BLaER1 (cell line): ENCODE data around the gene TMEM45B.

Source experiments
- H3K27ac ChIP-seq: shearing (Covaris generic); formaldehyde crosslinking; 2 replicates; pipeline ENCODE4 v1.8.1; 2022
- H3K27me3 ChIP-seq: shearing (Covaris generic); formaldehyde crosslinking; 2 replicates; pipeline ENCODE4 v1.8.1; 2022
- H3K36me3 ChIP-seq: shearing (Covaris generic); formaldehyde crosslinking; 2 replicates; pipeline ENCODE4 v1.8.1; 2022
- H3K4me1 ChIP-seq: shearing (Covaris generic); formaldehyde crosslinking; 2 replicates; pipeline ENCODE4 v1.8.1; 2022
- H3K4me2 ChIP-seq: shearing (Covaris generic); formaldehyde crosslinking; 2 replicates; pipeline ENCODE4 v1.8.1; 2022
- H3K4me3 ChIP-seq: shearing (Covaris generic); formaldehyde crosslinking; 2 replicates; pipeline ENCODE4 v1.8.1; 2022
- H3K9ac ChIP-seq: shearing (Covaris generic); formaldehyde crosslinking; 2 replicates; pipeline ENCODE4 v1.8.1; 2022
- H3K9me3 ChIP-seq: shearing (Covaris generic); formaldehyde crosslinking; 2 replicates; pipeline ENCODE4 v1.8.1; 2022
- H4K20me1 ChIP-seq: shearing (Covaris generic); formaldehyde crosslinking; 2 replicates; pipeline ENCODE4 v1.8.1; 2022
- Cebpa-rat ChIP-seq: shearing (Covaris generic); IDR thresholded peaks from 2 replicates; pipeline ENCODE4 v1.8.1; 2022

The TMEM45B gene

GRCh38 chr11:129895126-129896041 lies 79.7 kb downstream of the TMEM45B start, which contains the start of gene NFRKB:
TSS of gene NFRKB (minus strand) at chr11:129895578. CDS start at chr11:129892849, 2,729 bp downstream.
- Histone ChIP-seq H4K20me1 (peaks cover 43% of the 10 kb centered on the region), H3K4me3 (peak within 1 kb of the TSS; percentile 82), H3K4me1 (peaks cover 21% of the 10 kb centered on the region), H3K9ac (peak within 1 kb of the TSS; percentile 83), H3K4me2 (peak within 1 kb of the TSS; percentile 79), H3K27ac (peak within 1 kb of the TSS; percentile 78), H3K36me3 (peaks cover 36% of the 10 kb centered on the region), H3K9me3 (no peaks in the 10 kb centered on the region), H3K27me3 (no peaks in the 10 kb centered on the region)
- no peak for TF ChIP-seq Cebpa-rat

GRCh38 chr11:129896062-129896461 lies 80.4 kb downstream of the TMEM45B start:
- Histone ChIP-seq H3K36me3 (peaks cover 29% of the 10 kb centered on the region), H4K20me1 (peaks cover 36% of the 10 kb centered on the region), H3K27me3 (no peaks in the 10 kb centered on the region), H3K9me3 (no peaks in the 10 kb centered on the region), H3K4me3 (peak overlapping the region; percentile 82), H3K4me2 (peak overlapping the region; percentile 64), H3K9ac (peak overlapping the region; percentile 83; the same call in 1 of the 2 replicates), H3K4me1 (peaks cover 21% of the 10 kb centered on the region), H3K27ac (no peak overlapping the region)
- no peak for TF ChIP-seq Cebpa-rat

- H3K9me3 ChIP-seq, result no peaks in the 10 kb centered on the region
- H3K4me2 ChIP-seq, result no peak overlapping the region
- no peaks in the 10 kb centered on the region for H3K27me3 ChIP-seq
- no peaks in the 10 kb centered on the region for H4K20me1 ChIP-seq
- H3K9ac ChIP-seq, result no peak overlapping the region
- H3K4me3 ChIP-seq, result no peak overlapping the region
- H3K27ac ChIP-seq, result no peak overlapping the region
- H3K36me3 ChIP-seq, result peaks cover 70% of the 10 kb centered on the region
- H3K4me1 ChIP-seq, result no peaks in the 10 kb centered on the region
- TF ChIP-seq Cebpa-rat, result no peak
These were observed 89.8 kb downstream of the TMEM45B start for GRCh38 chr11:129905402-129905801.
